Smooth muscle cell of the brain vasculature (primary cell): ENCODE measurements around the gene RAP1GDS1.

ENCODE experiments used
- DNase-seq: peaks from one replicate; pipeline ENCODE4 v3.0.0-alpha.2; 2012; ENCODE audit warnings: low read depth, low spot score

The RAP1GDS1 gene

GRCh38 chr4:98482503-98482846, 221.3 kb downstream of the RAP1GDS1 start:
- no peak for DNase-seq

- DNase-seq, result no peak
Observed at GRCh38 chr4:98482847-98483806, 221.9 kb downstream of the RAP1GDS1 start.

- DNase-seq, result no peak
Observed at GRCh38 chr4:98484031-98484430, 222.8 kb downstream of the RAP1GDS1 start.

GRCh38 chr4:98485816-98486345, 224.7 kb downstream of the RAP1GDS1 start:
- no peak for DNase-seq

- DNase-seq, result no peak
Observed at GRCh38 chr4:98490251-98490650, 229.1 kb downstream of the RAP1GDS1 start.

- no peak for DNase-seq
Observed at GRCh38 chr4:98491899-98492559, 230.8 kb downstream of the RAP1GDS1 start.

- no peak for DNase-seq
Observed at GRCh38 chr4:98493296-98493695, 232.1 kb downstream of the RAP1GDS1 start.
